NCI-H1694 treated with DMSO at 0.1 percent for 48 hours (cell line): ENCODE measurements around the gene ABCD1.

ENCODE experiments used
- DNase-seq: peaks from one replicate; lab custom pipeline; 2025; lab: John Stamatoyannopoulos, UW

ABCD1 gene

DNA sequence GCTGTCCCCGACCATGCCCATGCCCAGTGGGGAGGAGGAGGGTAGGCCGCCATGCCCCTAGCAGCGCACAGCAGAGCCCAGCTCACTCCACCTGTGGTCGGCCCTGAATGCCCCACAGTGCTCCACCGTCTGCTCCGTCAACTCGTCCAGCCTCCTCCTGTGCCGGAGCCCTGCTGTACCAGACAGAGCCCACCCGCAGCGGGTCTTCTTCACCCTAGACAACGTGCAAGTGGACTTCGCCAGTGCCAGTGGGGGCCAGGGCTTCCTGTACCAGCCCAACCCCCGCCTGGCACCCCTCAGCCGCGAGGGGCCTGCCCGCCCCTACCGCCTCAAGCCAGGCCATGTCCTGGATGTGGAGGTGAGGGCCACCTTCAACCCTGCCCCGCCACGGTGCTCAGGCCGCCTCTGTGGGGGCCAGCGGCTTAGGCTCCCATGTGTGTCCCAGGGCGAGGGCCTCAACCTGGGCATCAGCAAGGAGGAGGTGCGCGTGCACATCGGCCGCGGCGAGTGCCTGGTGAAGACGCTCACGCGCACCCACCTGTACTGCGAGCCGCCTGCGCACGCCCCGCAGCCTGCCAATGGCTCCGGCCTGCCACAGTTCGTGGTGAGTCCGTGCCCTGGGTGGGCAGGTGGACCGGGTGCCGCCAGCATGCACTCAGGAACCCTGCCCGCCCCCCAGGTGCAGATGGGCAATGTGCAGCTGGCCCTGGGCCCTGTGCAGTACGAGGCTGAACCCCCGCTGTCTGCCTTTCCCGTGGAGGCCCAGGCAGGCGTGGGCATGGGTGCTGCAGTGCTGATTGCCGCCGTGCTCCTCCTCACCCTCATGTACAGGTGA, 49.3 kb downstream of the ABCD1 start:
- DNase-seq, result no peak

DNA sequence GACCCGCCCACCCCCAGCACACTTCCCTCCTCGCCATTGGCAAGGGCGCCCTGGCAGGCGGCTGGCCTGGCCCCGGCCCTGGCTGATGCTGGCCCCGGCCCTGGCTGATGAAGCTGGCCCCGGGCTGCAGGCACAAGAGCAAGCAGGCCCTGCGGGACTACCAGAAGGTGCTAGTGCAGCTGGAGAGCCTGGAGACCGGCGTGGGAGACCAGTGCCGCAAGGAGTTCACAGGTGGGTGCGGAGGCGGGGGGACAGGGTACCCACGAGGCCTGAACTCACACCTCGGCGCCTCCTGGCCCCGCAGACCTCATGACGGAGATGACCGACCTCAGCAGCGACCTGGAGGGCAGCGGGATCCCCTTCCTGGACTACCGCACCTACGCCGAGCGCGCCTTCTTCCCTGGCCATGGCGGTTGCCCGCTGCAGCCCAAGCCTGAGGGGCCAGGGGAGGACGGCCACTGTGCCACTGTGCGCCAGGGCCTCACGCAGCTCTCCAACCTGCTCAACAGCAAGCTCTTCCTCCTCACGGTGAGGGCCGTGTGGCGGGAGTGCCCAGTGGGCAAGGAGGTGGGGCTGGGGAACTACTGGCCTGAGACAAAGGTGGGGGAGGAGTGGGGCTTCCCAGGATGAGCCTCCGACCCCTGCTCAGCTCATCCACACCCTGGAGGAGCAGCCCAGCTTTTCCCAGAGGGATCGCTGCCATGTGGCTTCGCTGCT, 50.1 kb downstream of the ABCD1 start:
- DNase-seq, result no peak

DNA sequence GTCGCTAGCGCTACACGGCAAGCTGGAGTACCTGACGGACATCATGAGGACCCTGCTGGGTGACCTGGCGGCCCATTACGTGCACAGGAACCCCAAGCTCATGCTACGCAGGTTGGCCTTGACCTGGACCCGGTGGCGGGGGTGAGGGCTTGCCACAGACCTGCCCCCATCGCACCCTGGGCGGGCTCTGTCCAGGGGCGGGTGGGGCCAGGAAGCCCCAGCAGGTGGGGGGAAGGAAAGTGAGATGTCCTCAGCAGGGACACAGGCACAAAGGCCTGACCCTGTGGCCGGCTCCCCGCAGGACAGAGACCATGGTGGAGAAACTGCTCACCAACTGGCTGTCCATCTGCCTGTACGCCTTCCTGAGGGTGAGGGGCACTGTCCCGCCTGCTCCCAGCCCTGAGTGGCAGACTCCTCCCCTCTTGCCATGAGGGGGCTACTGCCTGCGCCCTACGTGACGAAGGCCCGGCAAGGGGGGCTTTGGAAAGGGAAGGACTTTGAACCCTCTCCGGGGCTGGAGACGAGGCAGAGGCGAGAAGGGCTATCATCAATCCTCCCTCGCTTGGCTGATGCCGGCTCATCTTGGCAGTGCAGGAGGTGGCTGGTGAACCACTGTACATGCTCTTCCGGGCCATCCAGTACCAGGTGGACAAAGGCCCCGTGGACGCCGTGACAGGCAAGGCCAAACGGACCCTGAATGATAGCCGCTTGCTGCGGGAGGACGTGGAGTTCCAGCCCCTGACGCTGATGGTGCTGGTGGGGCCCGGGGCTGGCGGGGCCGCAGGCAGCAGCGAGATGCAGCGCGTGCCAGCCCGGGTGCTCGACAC, 50.9 kb downstream of the ABCD1 start:
- no peak for DNase-seq

DNA sequence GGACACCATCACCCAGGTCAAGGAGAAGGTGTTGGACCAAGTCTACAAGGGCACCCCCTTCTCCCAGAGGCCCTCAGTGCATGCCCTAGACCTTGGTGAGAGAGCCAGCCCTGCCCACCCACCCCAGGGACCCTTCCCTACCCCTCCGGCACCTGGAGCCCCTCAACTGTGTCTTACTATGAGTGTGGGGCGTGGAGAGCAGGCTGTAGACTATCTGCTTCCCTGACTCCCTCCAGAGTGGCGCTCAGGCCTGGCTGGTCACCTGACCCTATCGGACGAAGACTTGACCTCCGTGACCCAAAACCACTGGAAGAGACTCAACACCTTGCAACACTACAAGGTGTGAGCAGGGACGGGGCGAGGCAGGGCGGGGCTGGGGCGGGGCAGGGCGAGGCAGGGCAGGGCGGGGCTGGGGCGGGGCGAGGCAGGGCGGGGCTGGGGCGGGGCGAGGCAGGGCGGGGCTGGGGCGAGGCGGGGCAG, 51.5 kb downstream of the ABCD1 start:
- DNase-seq, result no peak

DNA sequence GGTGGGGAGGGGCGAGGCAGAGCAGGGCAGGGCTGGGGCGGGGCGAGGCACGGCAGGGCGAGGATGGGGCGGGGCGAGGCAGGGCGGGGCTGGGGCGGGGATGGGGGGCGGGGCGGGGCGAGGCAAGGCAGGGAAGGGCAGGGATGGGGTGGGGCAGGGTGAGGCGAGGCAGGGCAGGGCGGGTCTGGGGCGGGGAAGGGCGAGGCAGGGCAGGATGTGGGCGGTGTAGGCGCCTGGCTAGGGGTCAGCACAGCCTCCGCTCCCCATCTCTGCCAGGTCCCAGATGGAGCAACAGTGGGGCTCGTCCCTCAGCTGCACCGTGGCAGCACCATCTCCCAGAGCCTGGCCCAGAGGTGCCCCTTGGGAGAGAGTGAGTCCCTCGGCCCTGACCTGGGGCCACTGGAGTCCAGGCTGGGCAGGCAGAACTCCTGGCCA, 52.0 kb downstream of the ABCD1 start:
- no peak for DNase-seq

DNA sequence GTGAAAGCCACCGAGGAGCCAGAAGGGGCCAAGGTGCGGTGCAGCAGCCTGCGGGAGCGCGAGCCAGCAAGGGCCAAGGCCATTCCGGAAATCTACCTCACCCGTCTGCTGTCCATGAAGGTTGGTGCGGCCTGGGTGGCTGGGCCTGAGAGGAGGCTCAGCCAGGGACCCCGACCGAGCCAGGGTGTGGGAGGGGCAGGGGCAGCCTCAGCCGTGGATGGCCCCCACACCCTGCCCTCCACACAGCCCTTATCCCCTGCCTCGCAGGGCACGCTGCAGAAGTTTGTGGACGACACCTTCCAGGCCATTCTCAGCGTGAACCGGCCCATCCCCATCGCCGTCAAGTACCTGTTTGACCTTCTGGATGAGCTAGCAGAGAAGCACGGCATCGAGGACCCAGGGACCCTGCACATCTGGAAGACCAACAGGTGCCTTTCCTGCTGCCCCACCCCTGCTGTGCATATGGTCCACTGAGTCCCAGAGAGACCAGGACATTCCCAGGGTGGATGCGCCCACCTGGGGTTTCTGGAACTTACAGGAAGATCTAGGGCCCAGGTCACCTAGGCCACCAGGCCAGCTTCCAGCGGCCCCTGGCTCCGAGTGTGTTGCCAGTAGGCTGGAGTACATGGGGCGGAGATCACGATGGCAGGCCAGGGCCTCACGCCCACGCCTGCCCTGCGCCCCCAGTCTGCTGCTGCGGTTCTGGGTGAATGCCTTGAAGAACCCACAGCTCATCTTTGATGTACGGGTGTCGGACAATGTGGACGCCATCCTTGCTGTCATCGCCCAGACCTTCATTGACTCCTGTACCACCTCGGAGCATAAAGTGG, 52.8 kb downstream of the ABCD1 start:
- DNase-seq, result no peak

DNA sequence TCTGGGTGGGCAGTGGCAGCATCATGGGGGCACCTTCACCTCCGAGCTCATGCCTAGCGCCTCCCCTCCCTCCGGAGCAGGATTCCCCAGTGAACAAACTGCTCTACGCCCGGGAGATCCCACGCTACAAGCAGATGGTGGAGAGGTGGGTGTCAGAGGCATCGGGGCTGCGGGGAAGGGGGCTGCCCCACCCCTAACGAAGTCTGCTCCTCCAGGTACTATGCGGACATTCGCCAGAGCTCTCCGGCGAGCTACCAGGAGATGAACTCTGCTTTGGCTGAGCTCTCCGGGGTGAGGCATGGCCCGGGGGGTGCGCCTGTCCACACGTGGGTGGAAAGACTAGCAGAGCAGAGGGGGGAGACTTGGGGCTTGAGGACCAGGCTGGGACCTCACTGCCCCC, 53.5 kb downstream of the ABCD1 start:
- peak; percentile 15 for DNase-seq

DNA sequence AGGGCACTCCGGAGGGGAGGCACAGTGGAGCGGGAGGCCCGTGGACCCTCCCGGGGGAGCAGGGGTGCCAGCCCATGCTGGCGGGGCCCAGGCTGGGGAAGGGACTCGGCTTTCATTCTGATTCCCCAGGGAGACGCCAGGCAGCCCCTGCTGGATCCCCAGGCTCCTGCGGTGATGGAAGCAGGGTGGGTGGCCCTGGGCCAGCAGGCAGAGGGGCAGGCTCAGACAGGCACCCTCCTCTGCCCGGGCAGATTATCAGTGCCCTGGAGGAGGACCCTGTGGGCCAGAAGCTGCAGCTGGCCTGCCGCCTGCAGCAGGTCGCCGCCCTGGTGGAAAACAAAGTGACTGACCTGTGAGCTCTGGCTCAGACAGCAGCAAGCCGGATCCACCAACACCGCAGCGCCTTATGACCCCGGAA, 54.0 kb downstream of the ABCD1 start:
- DNase-seq, result peak; percentile 58

DNA sequence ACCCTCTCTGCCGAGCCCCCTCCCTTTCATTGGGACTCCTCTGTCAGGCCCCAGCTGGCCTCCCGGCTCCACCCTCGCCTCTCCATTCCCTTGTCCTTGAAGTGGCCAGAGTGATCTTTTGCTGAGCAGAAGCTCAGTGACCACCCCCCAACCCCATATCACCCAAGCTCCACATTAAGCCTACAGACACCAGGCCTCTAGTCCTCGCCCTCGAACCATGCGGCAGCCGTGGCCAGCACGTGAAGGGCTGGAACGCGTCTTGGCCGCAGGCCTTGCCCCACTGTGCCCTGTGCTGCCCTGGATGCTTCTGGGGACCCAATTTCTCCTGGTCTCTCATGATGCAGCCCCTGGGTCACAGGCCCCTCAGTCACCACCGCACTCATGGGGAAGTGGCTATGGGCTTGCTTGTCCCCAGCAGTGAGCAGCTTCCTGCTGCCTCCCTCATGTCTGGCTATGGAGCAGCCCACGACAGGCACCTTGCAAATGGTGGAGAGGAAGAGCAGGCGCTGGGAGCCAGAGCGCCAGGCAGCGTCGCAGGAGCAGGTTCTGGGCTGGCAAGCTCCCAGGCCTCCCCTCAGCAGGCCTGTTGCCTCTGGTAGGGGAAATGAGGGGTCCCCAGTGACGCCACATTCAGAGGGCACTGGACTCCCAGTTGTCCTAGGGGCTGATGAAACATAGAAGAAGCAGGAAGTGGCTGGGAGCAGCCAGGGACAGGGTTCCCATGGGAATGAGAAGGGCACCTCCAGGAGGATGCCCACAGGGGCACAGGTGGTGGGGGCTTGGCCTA, 55.4 kb downstream of the ABCD1 start:
- DNase-seq, result no peak

DNA sequence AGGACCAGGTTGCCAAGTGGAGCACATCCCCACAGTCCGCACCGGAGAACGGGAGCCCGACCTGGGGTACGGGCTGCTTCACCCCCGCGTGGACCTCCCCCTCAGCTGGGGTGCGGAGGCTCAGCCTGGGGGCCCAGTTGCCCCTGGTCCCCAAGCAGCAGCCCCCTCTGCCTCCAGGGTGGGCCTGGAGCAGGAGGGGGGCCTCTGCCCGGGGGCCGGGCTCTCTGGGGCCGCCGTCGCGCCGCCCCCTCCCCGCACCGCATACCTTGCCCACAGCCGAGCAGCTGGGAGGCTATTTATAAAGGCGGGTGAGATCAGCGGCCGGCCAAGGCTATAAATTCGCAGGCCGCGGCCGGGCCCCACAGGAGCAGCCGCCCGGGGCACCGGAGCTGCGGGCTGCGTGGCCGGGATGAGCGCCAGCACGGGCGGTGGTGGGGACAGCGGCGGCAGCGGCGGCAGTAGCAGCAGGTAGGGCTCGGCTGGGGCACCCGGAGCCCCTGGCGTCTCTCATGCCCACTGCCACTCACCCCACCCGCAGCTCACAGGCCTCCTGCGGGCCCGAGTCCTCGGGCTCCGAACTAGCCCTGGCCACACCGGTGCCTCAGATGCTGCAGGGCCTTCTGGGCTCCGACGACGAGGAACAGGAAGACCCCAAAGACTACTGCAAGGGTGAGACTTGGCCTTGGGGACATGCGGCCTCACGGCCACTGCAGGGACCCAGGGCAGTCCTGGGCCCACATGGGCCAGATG, 56.2 kb downstream of the ABCD1 start, which contains the start of gene SRPK3:
Gene SRPK3 (plus strand): TSS at position 364 of the 750 bp plus-strand sequence. CDS start 46 bp downstream, at position 410.
- no peak for DNase-seq

DNA sequence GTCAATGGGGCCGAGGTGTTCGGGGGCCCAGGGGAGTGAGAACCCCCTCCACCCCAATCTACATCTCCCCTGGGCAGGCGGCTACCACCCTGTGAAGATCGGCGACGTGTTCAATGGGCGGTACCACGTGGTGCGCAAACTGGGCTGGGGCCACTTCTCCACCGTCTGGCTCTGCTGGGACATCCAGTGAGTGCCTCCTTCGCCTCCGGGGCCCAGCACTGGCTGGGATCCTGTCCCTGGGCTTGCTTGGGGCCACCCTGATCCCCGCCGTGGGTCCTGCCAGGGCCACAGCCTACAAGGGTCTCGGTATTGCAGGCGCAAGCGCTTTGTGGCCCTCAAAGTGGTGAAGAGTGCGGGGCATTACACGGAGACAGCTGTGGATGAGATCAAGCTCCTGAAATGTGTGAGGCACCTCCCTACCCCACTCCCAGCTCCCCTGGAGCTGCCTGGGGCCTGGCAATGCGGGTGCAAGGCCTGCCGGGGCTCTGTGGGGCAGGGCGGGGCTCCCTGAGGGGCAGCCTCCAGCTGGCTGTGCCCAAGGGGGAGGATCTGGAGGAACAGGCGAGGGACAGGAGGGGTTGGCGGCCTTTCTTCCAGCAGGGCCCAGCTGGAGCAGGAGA, 56.9 kb downstream of the ABCD1 start:
- no peak for DNase-seq

DNA sequence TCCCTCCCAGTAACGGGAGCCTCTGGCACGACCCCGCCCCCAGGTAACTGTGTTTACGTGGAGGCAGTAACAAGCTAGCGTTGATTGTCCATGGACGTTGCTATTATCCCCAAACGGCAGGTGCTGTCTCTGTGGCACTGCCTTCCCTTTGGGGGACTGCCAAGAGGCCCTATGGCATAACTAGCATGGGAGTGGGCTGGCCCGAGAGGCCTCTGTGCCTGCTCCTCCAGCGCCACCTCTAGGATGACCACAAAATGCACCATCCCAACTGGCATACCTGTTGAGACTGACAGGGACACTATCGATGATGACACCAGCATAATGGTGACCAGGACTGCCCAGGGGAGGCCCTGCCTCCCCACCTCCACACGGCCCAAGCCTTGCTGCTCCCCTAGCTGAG, 57.7 kb downstream of the ABCD1 start:
- peak; percentile 87 for DNase-seq

DNA sequence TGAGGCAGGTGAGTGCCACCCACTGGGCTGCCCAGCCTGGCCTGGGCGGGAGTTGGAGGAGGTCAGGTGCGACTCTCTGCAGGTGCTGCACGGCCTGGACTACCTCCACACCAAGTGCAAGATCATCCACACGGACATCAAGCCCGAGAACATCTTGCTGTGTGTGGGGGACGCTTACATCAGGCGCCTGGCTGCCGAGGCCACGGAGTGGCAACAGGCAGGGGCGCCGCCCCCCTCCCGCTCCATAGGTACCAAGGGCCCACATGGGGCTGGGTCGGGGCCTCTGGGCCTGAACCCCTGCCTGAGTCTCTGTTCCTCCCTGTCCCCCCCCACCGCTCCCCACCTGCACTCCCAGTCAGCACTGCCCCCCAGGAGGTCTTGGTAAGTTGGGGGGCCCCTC, 58.2 kb downstream of the ABCD1 start:
- no peak for DNase-seq

DNA sequence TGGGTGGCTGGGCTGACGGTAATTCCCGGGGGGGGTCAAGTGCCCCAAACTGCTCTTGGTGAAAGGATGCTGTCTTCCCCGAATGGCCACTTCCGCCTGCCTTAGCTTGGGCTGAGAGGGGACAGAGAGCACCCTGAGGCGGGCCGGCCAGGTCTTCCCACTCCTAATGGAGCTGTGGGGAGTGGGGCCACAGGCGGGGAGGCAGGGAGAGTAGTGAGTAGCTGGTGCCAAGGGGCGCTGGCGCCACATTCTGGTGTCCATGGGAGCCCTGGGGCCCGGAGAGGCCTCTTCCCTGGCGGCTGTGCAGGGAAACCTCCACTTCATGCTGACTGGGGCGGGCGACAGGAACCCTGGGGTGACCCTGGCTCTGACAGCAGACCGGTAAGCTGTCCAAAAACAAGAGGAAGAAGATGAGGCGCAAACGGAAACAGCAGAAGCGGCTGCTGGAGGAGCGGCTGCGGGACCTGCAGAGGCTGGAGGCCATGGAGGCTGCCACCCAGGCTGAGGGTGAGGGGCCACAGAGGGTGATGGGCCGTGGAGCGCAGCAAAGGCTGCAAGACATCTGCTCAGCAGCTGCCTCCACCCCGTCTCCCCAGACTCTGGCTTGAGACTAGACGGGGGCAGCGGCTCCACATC, 58.8 kb downstream of the ABCD1 start:
- DNase-seq, result no peak

DNA sequence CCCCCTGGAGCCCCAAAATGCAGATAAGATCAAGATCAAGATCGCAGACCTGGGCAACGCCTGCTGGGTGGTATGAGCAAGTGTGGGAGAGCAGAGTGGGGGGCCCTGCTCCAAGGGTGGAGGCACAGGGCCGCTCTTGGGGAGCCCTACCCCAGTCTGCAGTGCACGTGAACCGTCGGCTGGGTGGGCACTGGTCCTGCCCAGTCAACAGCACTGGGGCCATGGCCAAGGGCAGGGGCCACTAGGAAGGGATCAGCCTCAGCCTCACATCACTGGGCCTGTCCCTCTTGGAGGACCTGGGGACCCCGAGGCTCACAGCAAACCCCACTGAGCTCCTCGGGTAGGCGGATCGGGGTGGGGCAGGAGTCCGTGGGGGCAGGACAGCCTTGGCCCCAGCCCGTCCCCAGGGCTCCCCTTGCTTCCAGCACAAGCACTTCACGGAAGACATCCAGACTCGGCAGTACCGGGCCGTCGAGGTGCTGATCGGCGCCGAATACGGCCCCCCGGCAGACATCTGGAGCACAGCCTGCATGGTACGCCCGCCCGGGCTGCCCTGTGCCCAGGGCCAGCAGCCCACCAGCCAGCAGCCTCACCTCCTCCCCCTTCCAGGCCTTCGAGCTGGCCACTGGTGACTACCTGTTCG, 59.8 kb downstream of the ABCD1 start:
- no peak for DNase-seq

DNA sequence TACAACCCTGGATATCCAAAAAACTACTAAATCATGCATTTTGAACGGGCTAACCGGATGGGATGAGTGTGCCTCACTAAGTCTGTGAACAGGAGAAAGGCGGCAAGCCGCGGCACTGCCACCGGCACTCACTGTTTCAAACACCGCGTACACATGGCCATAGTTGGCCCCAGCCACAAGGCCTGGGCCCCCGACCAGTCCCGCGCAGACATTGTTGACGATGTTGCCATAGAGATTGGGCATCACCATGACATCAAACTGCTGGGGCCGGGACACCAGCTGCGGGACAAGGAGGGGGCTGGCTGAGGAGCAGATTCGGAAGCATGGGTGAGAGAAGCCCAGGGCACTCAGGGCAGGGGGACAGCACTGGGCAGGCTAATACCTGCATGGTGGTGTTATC, 62.0 kb downstream of the ABCD1 start:
- no peak for DNase-seq

DNA sequence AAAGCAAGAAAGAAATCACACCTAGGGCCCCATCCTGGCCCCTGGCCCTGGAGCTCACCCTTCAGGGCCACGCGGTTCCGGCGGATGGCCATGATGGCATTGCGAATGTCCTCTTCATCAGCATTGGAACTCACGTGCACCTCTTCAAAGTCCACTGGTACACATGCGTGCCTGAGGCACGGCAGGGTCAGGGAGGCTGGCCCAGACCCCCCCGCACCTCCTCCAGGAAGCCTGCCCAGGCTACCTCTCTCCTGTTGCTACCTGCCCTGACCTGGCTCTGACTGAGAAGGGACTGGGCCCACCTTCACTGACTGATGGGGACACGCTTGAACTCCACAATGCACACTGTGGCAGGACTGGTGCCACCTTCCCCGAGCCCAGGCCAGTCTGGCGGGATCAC, 65.0 kb downstream of the ABCD1 start:
- DNase-seq, result no peak

DNA sequence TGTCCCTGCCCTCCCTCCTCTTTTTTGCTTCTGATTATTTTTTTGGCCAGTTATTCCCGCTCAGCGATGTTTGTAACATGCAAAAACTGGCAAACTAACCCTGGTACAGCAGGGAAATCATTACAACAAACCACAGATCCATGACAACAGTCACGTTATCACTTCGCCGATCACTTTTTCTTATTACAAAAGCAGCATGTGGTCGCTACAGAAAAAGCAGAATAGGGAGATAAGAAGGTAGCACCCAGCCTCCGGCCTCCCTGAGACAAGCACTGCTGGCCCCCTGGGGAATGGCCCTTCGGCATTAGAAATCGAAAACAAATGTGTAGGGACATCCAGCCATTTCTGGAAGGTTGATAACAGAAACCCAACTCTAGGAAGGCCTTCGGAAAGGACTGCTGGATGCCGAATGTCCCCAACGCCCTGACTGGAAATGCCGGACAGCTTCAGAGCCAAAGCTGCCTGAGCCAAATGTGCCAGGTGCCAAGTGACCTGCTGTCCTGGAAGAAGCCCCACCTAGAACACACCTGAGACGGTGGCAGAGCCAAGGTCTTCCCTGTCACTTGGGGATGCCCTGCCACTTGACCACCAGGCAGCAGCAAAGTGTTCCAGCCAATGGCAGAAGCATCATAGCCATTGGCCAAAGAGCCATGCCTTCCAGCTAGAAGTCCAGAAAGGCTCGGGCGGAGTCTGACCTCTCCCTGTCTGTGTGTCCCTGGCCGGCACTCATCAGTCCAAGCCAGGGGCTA, 66.6 kb downstream of the ABCD1 start:
- no peak for DNase-seq
